Liver (tissue), 3 donors: Measurements from ENCODE around the gene NYAP1.

Source experiments
- EGR1 ChIP-seq, 2 donors: IDR thresholded peaks; 2 replicates each; pipeline ENCODE4 v1.6.1; 2016 to 2018; ENCODE audit warnings: antibody characterized with exemption in 2 of 2, low read depth in 2 of 2
- GABPA ChIP-seq, 2 donors: IDR thresholded peaks in 1 of 2; conservative IDR thresholded peaks in 1 of 2; 2 replicates each; pipeline ENCODE4 v1.6.1; 2016; ENCODE audit warnings: antibody characterized with exemption in 2 of 2, mild to moderate bottlenecking in 1 of 2, moderate library complexity in 1 of 2
- JUND ChIP-seq, 2 donors: IDR thresholded peaks; 2 replicates each; pipeline ENCODE4 v1.6.1; 2016; ENCODE audit warnings: antibody characterized with exemption in 2 of 2
- RAD21 ChIP-seq, 2 donors: IDR thresholded peaks; 2 replicates each; pipeline ENCODE4 v1.6.1; 2016; ENCODE audit warnings: antibody characterized with exemption in 2 of 2, mild to moderate bottlenecking in 2 of 2
- RXRA ChIP-seq, 2 donors: IDR thresholded peaks; 2 replicates each; pipeline ENCODE4 v1.6.1; 2017 to 2018; ENCODE audit warnings: antibody characterized with exemption in 2 of 2, mild to moderate bottlenecking in 1 of 2
- SP1 ChIP-seq: IDR thresholded peaks from 2 replicates; pipeline ENCODE4 v1.6.1; 2018; ENCODE audit warnings: antibody characterized with exemption, mild to moderate bottlenecking
- YY1 ChIP-seq: IDR thresholded peaks from 2 replicates; pipeline ENCODE4 v1.6.1; 2016; ENCODE audit warnings: antibody characterized with exemption, mild to moderate bottlenecking
- TF ChIP-seq, protein P1 (sequence below): fragments of 150-350 bp; IDR thresholded peaks from 2 replicates; pipeline ENCODE4 v1.5.1; 2017; ENCODE audit warnings: improper control_type of control experiment, low read depth, low read length; ENCODE audit not compliant: missing input control
- TF ChIP-seq, protein P2 (sequence below): IDR thresholded peaks from 2 replicates; pipeline ENCODE4 v1.6.1; 2016; ENCODE audit warnings: antibody characterized with exemption
- TF ChIP-seq, protein P3 (sequence below): IDR thresholded peaks from 2 replicates; pipeline ENCODE4 v1.6.1; 2016; ENCODE audit warnings: antibody characterized with exemption, mild to moderate bottlenecking
- donor health status: healthy.
- donor health status: healthy.

DNA sequence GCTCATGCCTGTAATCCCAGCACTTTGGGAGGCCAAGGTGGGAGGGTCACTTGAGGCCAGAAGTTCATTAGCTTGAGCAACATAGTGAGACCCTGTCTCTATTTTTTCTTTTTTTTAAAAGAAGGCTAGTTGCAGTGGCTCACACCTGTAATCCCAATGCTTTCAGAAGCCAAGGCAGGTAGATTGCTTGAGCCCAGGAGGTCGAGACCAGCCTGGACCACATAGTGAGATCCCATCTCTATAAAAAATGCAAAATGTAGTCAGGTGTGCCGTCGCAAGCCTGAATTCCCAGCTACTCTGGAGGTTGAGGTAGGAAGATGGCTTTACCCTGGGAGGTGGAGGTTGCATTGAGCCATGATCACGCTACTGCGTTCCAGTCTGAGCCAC lies 7.5 kb downstream of the NYAP1 start:
- TF ChIP-seq, protein P1, sequence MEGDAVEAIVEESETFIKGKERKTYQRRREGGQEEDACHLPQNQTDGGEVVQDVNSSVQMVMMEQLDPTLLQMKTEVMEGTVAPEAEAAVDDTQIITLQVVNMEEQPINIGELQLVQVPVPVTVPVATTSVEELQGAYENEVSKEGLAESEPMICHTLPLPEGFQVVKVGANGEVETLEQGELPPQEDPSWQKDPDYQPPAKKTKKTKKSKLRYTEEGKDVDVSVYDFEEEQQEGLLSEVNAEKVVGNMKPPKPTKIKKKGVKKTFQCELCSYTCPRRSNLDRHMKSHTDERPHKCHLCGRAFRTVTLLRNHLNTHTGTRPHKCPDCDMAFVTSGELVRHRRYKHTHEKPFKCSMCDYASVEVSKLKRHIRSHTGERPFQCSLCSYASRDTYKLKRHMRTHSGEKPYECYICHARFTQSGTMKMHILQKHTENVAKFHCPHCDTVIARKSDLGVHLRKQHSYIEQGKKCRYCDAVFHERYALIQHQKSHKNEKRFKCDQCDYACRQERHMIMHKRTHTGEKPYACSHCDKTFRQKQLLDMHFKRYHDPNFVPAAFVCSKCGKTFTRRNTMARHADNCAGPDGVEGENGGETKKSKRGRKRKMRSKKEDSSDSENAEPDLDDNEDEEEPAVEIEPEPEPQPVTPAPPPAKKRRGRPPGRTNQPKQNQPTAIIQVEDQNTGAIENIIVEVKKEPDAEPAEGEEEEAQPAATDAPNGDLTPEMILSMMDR = no peak
- TF ChIP-seq SP1 = no peak
- no peak for TF ChIP-seq GABPA (IDR thresholded peaks at IDR 0.05 in 1 of 2, conservative IDR thresholded peaks at IDR 0.05 in 1 of 2)
- TF ChIP-seq, protein P2, sequence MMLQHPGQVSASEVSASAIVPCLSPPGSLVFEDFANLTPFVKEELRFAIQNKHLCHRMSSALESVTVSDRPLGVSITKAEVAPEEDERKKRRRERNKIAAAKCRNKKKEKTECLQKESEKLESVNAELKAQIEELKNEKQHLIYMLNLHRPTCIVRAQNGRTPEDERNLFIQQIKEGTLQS = no peak
- TF ChIP-seq YY1 = no peak
- TF ChIP-seq RAD21 (IDR thresholded peaks at IDR 0.05) = no peak
- TF ChIP-seq EGR1 (IDR thresholded peaks at IDR 0.05; ENCODE audit: low read depth in 2 of 2) = no peak
- TF ChIP-seq JUND (IDR thresholded peaks at IDR 0.05) = no peak
- TF ChIP-seq, protein P3, sequence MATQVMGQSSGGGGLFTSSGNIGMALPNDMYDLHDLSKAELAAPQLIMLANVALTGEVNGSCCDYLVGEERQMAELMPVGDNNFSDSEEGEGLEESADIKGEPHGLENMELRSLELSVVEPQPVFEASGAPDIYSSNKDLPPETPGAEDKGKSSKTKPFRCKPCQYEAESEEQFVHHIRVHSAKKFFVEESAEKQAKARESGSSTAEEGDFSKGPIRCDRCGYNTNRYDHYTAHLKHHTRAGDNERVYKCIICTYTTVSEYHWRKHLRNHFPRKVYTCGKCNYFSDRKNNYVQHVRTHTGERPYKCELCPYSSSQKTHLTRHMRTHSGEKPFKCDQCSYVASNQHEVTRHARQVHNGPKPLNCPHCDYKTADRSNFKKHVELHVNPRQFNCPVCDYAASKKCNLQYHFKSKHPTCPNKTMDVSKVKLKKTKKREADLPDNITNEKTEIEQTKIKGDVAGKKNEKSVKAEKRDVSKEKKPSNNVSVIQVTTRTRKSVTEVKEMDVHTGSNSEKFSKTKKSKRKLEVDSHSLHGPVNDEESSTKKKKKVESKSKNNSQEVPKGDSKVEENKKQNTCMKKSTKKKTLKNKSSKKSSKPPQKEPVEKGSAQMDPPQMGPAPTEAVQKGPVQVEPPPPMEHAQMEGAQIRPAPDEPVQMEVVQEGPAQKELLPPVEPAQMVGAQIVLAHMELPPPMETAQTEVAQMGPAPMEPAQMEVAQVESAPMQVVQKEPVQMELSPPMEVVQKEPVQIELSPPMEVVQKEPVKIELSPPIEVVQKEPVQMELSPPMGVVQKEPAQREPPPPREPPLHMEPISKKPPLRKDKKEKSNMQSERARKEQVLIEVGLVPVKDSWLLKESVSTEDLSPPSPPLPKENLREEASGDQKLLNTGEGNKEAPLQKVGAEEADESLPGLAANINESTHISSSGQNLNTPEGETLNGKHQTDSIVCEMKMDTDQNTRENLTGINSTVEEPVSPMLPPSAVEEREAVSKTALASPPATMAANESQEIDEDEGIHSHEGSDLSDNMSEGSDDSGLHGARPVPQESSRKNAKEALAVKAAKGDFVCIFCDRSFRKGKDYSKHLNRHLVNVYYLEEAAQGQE = no peak
- no peak for TF ChIP-seq RXRA (IDR thresholded peaks at IDR 0.05)
